Stimulated activated CD8-positive, alpha-beta memory T cell treated with anti-CD3 and anti-CD28 coated beads, Interleukin-2, amount 100 ng/mL, for 1 hour (primary cell): ENCODE measurements around the gene ZNF746.
"Not testable (repeated sequence)": the region's sequence is repeated elsewhere in the genome, so short reads cannot be mapped to it uniquely, and the experiment has no call there.

Experiments
- DNase-seq, 2 donors: peaks; one replicate each; pipeline ENCODE4 v3.0.0-alpha.2; 2020; ENCODE audit warnings: low read depth in 2 of 2

ZNF746 gene

GRCh38 chr7:149497467-149498261, at the start of gene ZNF746:
Gene ZNF746, minus strand, starts transcription at chr7:149497809. Its CDS starts 273 bp downstream, at chr7:149497536.
- DNase-seq, result peak; percentile 52 to 68

- DNase-seq, result no peak
Measured at GRCh38 chr7:149547126-149547525, 49.5 kb upstream of the ZNF746 start.

- DNase-seq, result no peak
Measured at GRCh38 chr7:149546331-149546730, 48.7 kb upstream of the ZNF746 start.

- no peak for DNase-seq
Measured at GRCh38 chr7:149544028-149544427, 46.4 kb upstream of the ZNF746 start.

- no peak for DNase-seq
Measured at GRCh38 chr7:149532654-149533053, 35.0 kb upstream of the ZNF746 start.

GRCh38 chr7:149529136-149529718, 31.6 kb upstream of the ZNF746 start:
- no peak for DNase-seq

- no peak for DNase-seq
Measured at GRCh38 chr7:149527414-149527813, 29.8 kb upstream of the ZNF746 start.

- no peak for DNase-seq
Measured at GRCh38 chr7:149525280-149525679, 27.7 kb upstream of the ZNF746 start.

- DNase-seq, result no peak
Measured at GRCh38 chr7:149524394-149524793, 26.8 kb upstream of the ZNF746 start.

- no peak for DNase-seq
Measured at GRCh38 chr7:149510248-149510647, 12.6 kb upstream of the ZNF746 start.

- no peak for DNase-seq
Measured at GRCh38 chr7:149509774-149510173, 12.2 kb upstream of the ZNF746 start.

GRCh38 chr7:149505551-149505950, 7.9 kb upstream of the ZNF746 start:
- DNase-seq, result no peak

GRCh38 chr7:149501651-149502050, 4.0 kb upstream of the ZNF746 start:
- DNase-seq, result no peak

- DNase-seq, result no peak
Measured at GRCh38 chr7:149500910-149501309, 3.3 kb upstream of the ZNF746 start.

- no peak for DNase-seq
Measured at GRCh38 chr7:149500201-149500600, 2.6 kb upstream of the ZNF746 start.

- no peak for DNase-seq
Measured at GRCh38 chr7:149498811-149499210, 1.2 kb upstream of the ZNF746 start.

- DNase-seq, result peak in 1 of 2 donors; percentile 15
Measured at GRCh38 chr7:149496642-149497391, 792 bp downstream of the ZNF746 start.

GRCh38 chr7:149495785-149496641, 1.6 kb downstream of the ZNF746 start:
- DNase-seq, result no peak

- no peak for DNase-seq
Measured at GRCh38 chr7:149494738-149495368, 2.8 kb downstream of the ZNF746 start.

GRCh38 chr7:149493975-149494374, 3.6 kb downstream of the ZNF746 start:
- not testable (repeated sequence) for DNase-seq

- no peak for DNase-seq
Measured at GRCh38 chr7:149493366-149493765, 4.2 kb downstream of the ZNF746 start.
